Smooth muscle cell (in vitro differentiated cells): ENCODE measurements around the gene SH3GLB1. TPM values are rescaled to one million over a fixed set of nuclear protein-coding genes. Genes with fewer than 3 reads are reported as not detected.

Source experiments
- DNase-seq: peaks from one replicate; lab custom pipeline; 2025; ENCODE audit not compliant: unreplicated experiment; lab: John Stamatoyannopoulos, UW
- H2AFZ ChIP-seq: fragments of 200-600 bp; sonication (generic); 2 replicates; pipeline ENCODE4 v1.6.0; 2016; ENCODE audit warnings: antibody characterized with exemption, low read depth, mild to moderate bottlenecking
- H3F3A ChIP-seq: fragments of 200-600 bp; sonication (generic); 2 replicates; pipeline ENCODE4 v1.6.0; 2017; ENCODE audit warnings: antibody characterized with exemption, low read depth
- H3K27ac ChIP-seq: fragments of 200-600 bp; sonication (generic); 2 replicates; pipeline ENCODE4 v1.5.1; 2016; ENCODE audit warnings: low read depth, mild to moderate bottlenecking
- H3K27me3 ChIP-seq: fragments of 200-600 bp; sonication (generic); 2 replicates; pipeline ENCODE4 v1.6.1; 2016; ENCODE audit warnings: low read depth, mild to moderate bottlenecking
- H3K36me3 ChIP-seq: fragments of 200-600 bp; sonication (generic); 2 replicates; pipeline ENCODE4 v1.5.1; 2016; ENCODE audit warnings: low read depth
- H3K4me1 ChIP-seq: fragments of 200-600 bp; sonication (generic); 2 replicates; pipeline ENCODE4 v1.5.1; 2016; ENCODE audit warnings: low read depth
- H3K4me2 ChIP-seq: fragments of 200-600 bp; sonication (generic); 2 replicates; pipeline ENCODE4 v1.6.0; 2016; ENCODE audit warnings: mild to moderate bottlenecking
- H3K4me3 ChIP-seq: fragments of 200-600 bp; sonication (generic); 2 replicates; pipeline ENCODE4 v1.5.1; 2016; ENCODE audit warnings: mild to moderate bottlenecking
- H3K79me2 ChIP-seq: fragments of 200-600 bp; sonication (generic); 2 replicates; pipeline ENCODE4 v1.6.0; 2016; ENCODE audit warnings: low read depth, mild to moderate bottlenecking
- H3K9ac ChIP-seq: fragments of 200-600 bp; sonication (generic); 2 replicates; pipeline ENCODE4 v1.6.0; 2016; ENCODE audit warnings: low read depth
- H3K9me3 ChIP-seq: fragments of 200-600 bp; sonication (generic); replicated peaks from 2 replicates; pipeline ENCODE4 v1.5.1; 2016; ENCODE audit warnings: low read depth
- H4K20me1 ChIP-seq: fragments of 200-600 bp; sonication (generic); 2 replicates; pipeline ENCODE4 v1.6.0; 2016; ENCODE audit warnings: low read depth
- WGBS: methylation state at CpG from one replicate; pipeline ENCODE4 v1.1.7; 2016; ENCODE audit warnings: low lambda C conversion rate; 5-methylcytosine and 5-hydroxymethylcytosine counted together
- polyA plus RNA-seq: library from polyadenylated mRNA; unstranded; fragments of >200 nt; fragmentation: Nextera tagmentation; extraction: Ambion mirVana; gene quantifications from 2 replicates; pipeline ENCODE4 v1.2.1, GENCODE V29; 2016
- total RNA-seq: library from RNA; depleted of rRNA; stranded (reverse); fragments of >200 nt; gene quantifications from 2 replicates; pipeline ENCODE4 v1.2.3, GENCODE V29; 2014
- TF ChIP-seq, protein P1 (sequence below): fragments of 200-600 bp; sonication (generic); IDR thresholded peaks from 2 replicates; pipeline ENCODE4 v1.5.1; 2017; ENCODE audit warnings: borderline replicate concordance, mild to moderate bottlenecking, antibody characterized with exemption; ENCODE audit not compliant: insufficient read depth, poor library complexity, severe bottlenecking

Gene SH3GLB1
- total and polyA plus RNA-seq, 2 experiments from 2014 or later, result 69.0 to 86.8 TPM

DNA sequence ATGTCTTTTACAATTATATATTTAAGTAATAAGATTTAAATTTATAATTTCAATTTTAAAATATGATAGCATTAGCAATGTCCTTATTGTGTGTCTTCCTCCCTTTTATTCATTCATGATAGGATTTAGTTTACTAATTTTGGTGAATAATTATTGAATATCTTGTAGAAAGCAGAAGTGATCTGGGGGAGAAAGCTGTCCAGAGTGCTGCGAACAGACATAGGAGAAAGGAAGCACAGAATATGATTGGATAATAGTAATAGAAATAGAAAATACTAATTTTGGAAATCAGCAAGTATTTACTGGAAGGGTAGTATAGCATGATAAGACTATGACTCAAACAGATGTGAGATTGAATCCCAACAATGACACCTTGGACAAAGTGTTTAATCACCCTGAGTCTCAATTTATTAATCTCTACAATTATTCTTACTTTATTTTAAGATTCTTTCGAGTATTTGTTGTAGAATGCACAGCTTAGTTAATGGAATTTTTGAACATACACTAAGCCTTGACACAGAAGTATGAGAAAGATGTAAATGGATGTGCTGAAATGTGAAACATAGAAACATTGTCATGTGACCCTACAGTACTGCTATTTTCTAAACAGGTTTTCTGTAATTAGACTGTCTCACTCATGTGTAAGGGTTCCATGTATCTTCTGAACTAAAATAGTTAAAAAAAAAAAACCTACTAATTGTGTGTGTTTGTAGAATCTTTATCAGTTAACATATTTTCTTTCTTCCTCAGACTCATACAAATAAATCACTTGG lies 7.9 kb downstream of the SH3GLB1 start:
- Histone ChIP-seq H3K27ac (no peak overlapping the region), H3K79me2 (peaks cover 100% of the 10 kb centered on the region), H3K27me3 (no peaks in the 10 kb centered on the region), H4K20me1 (peaks cover 99% of the 10 kb centered on the region), H3K4me2 (peak overlapping the region; percentile 41), H3K4me1 (peaks cover 43% of the 10 kb centered on the region), H3K4me3 (no peak overlapping the region), H3K9me3 (no peaks in the 10 kb centered on the region), H3K9ac (no peak overlapping the region), H2AFZ (no peak overlapping the region), H3F3A (no peaks in the 10 kb centered on the region), H3K36me3 (peaks cover 12% of the 10 kb centered on the region)
- WGBS, result 97% methylated on average over 2 of the region's 2 CpGs
- TF ChIP-seq, protein P1, sequence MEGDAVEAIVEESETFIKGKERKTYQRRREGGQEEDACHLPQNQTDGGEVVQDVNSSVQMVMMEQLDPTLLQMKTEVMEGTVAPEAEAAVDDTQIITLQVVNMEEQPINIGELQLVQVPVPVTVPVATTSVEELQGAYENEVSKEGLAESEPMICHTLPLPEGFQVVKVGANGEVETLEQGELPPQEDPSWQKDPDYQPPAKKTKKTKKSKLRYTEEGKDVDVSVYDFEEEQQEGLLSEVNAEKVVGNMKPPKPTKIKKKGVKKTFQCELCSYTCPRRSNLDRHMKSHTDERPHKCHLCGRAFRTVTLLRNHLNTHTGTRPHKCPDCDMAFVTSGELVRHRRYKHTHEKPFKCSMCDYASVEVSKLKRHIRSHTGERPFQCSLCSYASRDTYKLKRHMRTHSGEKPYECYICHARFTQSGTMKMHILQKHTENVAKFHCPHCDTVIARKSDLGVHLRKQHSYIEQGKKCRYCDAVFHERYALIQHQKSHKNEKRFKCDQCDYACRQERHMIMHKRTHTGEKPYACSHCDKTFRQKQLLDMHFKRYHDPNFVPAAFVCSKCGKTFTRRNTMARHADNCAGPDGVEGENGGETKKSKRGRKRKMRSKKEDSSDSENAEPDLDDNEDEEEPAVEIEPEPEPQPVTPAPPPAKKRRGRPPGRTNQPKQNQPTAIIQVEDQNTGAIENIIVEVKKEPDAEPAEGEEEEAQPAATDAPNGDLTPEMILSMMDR, result no peak
- DNase-seq, result no peak

DNA sequence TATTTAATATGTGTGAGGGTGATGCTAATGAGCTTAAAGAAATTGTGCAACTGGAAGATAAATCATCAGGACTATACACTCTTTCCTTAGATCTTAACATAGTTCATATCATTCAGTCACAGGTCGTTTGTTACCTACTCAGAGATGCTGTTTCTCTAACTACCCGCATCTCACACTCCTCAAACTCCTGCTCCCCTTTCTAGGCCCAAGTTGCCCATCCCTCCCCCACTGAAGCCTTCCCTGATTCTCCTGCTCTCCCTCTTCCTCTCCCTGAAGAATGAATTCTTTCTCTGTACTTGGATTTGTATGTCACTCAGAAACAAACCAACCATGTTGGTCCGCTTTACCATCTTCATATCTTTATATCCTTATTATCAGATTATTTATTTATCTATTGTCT lies 9.1 kb downstream of the SH3GLB1 start:
- no peak for DNase-seq
- Histone ChIP-seq H3K4me2 (peak overlapping the region; percentile 46), H3K4me3 (no peak overlapping the region), H3K4me1 (peaks cover 37% of the 10 kb centered on the region), H3K36me3 (peaks cover 14% of the 10 kb centered on the region), H3K27me3 (no peaks in the 10 kb centered on the region), H4K20me1 (peaks cover 99% of the 10 kb centered on the region), H3K27ac (peak overlapping the region; percentile 58), H2AFZ (no peak overlapping the region), H3K9me3 (no peaks in the 10 kb centered on the region), H3K79me2 (peaks cover 100% of the 10 kb centered on the region), H3F3A (no peaks in the 10 kb centered on the region), H3K9ac (no peak overlapping the region)
- TF ChIP-seq, protein P1, result no peak
- 86% methylated on average over 3 of the region's 3 CpGs for WGBS

DNA sequence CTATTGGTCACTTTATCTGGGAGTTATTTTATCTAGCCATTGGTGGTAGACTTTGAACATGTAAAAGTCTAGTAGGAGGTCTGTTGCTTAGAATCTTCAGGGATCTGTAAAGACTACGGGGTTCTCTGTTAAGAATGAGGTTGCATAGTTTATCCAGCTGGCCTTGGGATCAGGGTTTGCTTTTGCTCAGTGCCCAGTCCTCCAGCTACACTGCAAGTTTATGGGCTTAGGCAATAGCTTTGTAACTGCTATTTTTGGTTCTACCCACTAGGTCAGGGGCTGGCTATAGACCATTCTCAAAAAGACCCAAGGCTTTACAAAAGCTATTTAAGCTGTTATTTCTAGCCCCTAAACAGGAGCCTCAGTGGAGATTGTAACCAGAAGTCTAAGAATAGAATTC lies 9.8 kb downstream of the SH3GLB1 start:
- Histone ChIP-seq H2AFZ (no peak overlapping the region), H3K9me3 (no peaks in the 10 kb centered on the region), H3K9ac (no peak overlapping the region), H3K36me3 (peaks cover 19% of the 10 kb centered on the region), H4K20me1 (peaks cover 100% of the 10 kb centered on the region), H3K27me3 (no peaks in the 10 kb centered on the region), H3K79me2 (peaks cover 99% of the 10 kb centered on the region), H3K4me1 (peaks cover 30% of the 10 kb centered on the region), H3K4me3 (no peak overlapping the region), H3K4me2 (peak overlapping the region; percentile 46), H3F3A (no peaks in the 10 kb centered on the region), H3K27ac (peak overlapping the region; percentile 58)
- WGBS, result 15% methylated on average over 1 of the region's 1 CpG
- TF ChIP-seq, protein P1, result no peak
- no peak for DNase-seq
